A549 (cell line): ENCODE results near the gene MEDAG. TPM values are rescaled to one million over a fixed set of nuclear protein-coding genes. Genes with fewer than 3 reads are reported as not detected.

Experiments used
- ATAC-seq, 2 experiments: fragments of 200-7000 bp in 1 of 2; fragments of >200 bp in 1 of 2; cut with Nextera tagmentation in 1 of 2; cut with Tn5 transposase in 1 of 2; 3 replicates each; pipeline versions ENCODE4 v1.8.0 to v1.9.1; 2018 to 2020; ENCODE audit warnings: mild to moderate bottlenecking in 1 of 2, moderate library complexity in 1 of 2
- CTCF ChIA-PET: fragments of 300-600 bp; sonication (Branson Sonifier 250); formaldehyde crosslinking; extraction: SDS; loops from one replicate; lab custom pipeline; 2021; ENCODE audit warnings: antibody characterized with exemption, inconsistent platforms; lab: Yijun Ruan, JAX
- POLR2A ChIA-PET: fragments of 350-600 bp; formaldehyde crosslinking; extraction: SDS; loops from one replicate; lab custom pipeline; 2021; ENCODE audit warnings: antibody characterized with exemption, inconsistent platforms; lab: Yijun Ruan, JAX
- DNase-seq, 2 experiments: peaks; one replicate each; pipeline versions ENCODE4 v3.0.0 to v3.0.0-alpha.2; 2011 to 2016; ENCODE audit warnings: low read depth in 1 of 2, low spot score in 1 of 2
- FAIRE-seq: peaks from 2 replicates; lab custom pipeline; 2011; peaks lifted over from hg19 to GRCh38; lab: Jason Lieb, UNC
- H3K27ac ChIP-seq, 2 experiments: fragments of >200 bp; sonication (Bioruptor Twin); formaldehyde crosslinking; 3 replicates each; pipeline ENCODE4 v1.5.1; 2016 to 2017
- H3K4me1 ChIP-seq: fragments of >200 bp; sonication (Bioruptor Twin); formaldehyde crosslinking; 3 replicates; pipeline ENCODE4 v1.6.1; 2016
- H3K4me2 ChIP-seq: fragments of >200 bp; sonication (Bioruptor Twin); formaldehyde crosslinking; 3 replicates; pipeline ENCODE4 v1.6.1; 2016
- H3K4me3 ChIP-seq: fragments of >200 bp; sonication (Bioruptor Twin); formaldehyde crosslinking; 3 replicates; pipeline ENCODE4 v1.5.1; 2016
- H3K9me3 ChIP-seq: fragments of >200 bp; sonication (Bioruptor Twin); formaldehyde crosslinking; 3 replicates; pipeline ENCODE4 v1.6.1; 2016
- BHLHE40 ChIP-seq: IDR thresholded peaks from 2 replicates; pipeline ENCODE4 v1.6.1; 2012; ENCODE audit warnings: low read depth, low read length, inconsistent platforms
- CBX8 ChIP-seq: fragments of 200-600 bp; sonication (generic); IDR thresholded peaks from 2 replicates; pipeline ENCODE4 v1.6.1; 2016
- EP300 ChIP-seq, 2 experiments: fragments of >200 bp; sonication (Bioruptor Twin); formaldehyde crosslinking; IDR thresholded peaks; 2 replicates in 1 of 2; 3 replicates in 1 of 2; pipeline ENCODE4 v1.6.1; 2016 to 2017
- FOSB ChIP-seq: fragments of 250-450 bp; sonication (Bioruptor Pico); IDR thresholded peaks from 2 replicates; pipeline ENCODE4 v1.5.0; 2020; ENCODE audit warnings: mild to moderate bottlenecking, moderate library complexity
- FOXS1 ChIP-seq: fragments of 250-450 bp; sonication (Bioruptor Pico); IDR thresholded peaks from 2 replicates; pipeline ENCODE4 v1.5.0; 2020; ENCODE audit warnings: mild to moderate bottlenecking, moderate library complexity
- GATA3 ChIP-seq: IDR thresholded peaks from 2 replicates; pipeline ENCODE4 v1.6.1; 2012; ENCODE audit warnings: borderline replicate concordance
- HES2 ChIP-seq: fragments of >200 bp; sonication (Bioruptor Twin); formaldehyde crosslinking; IDR thresholded peaks from 2 replicates; pipeline ENCODE4 v1.6.1; 2016
- HEYL ChIP-seq: fragments of 250-450 bp; sonication (Bioruptor Pico); IDR thresholded peaks from 2 replicates; pipeline ENCODE4 v1.8.0; 2021; ENCODE audit warnings: mild to moderate bottlenecking, moderate library complexity
- HMGXB4 ChIP-seq: fragments of 250-450 bp; sonication (Bioruptor Pico); IDR thresholded peaks from 2 replicates; pipeline ENCODE4 v1.5.0; 2021; ENCODE audit warnings: mild to moderate bottlenecking, moderate library complexity, borderline replicate concordance
- HOXA7 ChIP-seq: fragments of 250-450 bp; sonication (Bioruptor Pico); IDR thresholded peaks from 2 replicates; pipeline ENCODE4 v1.5.0; 2020; ENCODE audit warnings: mild to moderate bottlenecking, moderate library complexity
- HOXB13 ChIP-seq: fragments of 250-450 bp; sonication (Bioruptor Pico); IDR thresholded peaks from 2 replicates; pipeline ENCODE4 v1.5.0; 2020; ENCODE audit warnings: low read depth, mild to moderate bottlenecking, moderate library complexity
- HOXB5 ChIP-seq: fragments of 250-450 bp; sonication (Bioruptor Pico); IDR thresholded peaks from 2 replicates; pipeline ENCODE4 v1.5.0; 2020; ENCODE audit warnings: mild to moderate bottlenecking, moderate library complexity
- JUN ChIP-seq, 2 experiments: fragments of >200 bp; sonication (Bioruptor Twin); formaldehyde crosslinking; IDR thresholded peaks; 2 replicates in 1 of 2; 3 replicates in 1 of 2; pipeline ENCODE4 v1.6.1; 2016 to 2017
- KDM5A ChIP-seq: fragments of 200-600 bp; sonication (generic); IDR thresholded peaks from 2 replicates; pipeline ENCODE4 v1.6.1; 2016; ENCODE audit warnings: antibody characterized with exemption, mild to moderate bottlenecking
- MAX ChIP-seq: IDR thresholded peaks from 2 replicates; pipeline ENCODE4 v1.6.1; 2012
- MYC ChIP-seq: IDR thresholded peaks from 2 replicates; pipeline ENCODE4 v1.6.1; 2012; ENCODE audit warnings: mild to moderate bottlenecking, inconsistent platforms, low read length, improper control_type of control experiment, borderline replicate concordance
- NFE2L2 ChIP-seq: fragments of 150-350 bp; conservative IDR thresholded peaks from 2 replicates; pipeline ENCODE4 v1.6.1; 2014; ENCODE audit warnings: low read length
- NPAS2 ChIP-seq: fragments of 250-450 bp; sonication (Bioruptor Pico); IDR thresholded peaks from 2 replicates; pipeline ENCODE4 v1.8.0; 2022; ENCODE audit warnings: mild to moderate bottlenecking, moderate library complexity, borderline replicate concordance
- NR3C1 ChIP-seq: fragments of >200 bp; sonication (Bioruptor Twin); formaldehyde crosslinking; IDR thresholded peaks from 3 replicates; pipeline ENCODE4 v1.6.1; 2017
- PHF8 ChIP-seq: fragments of 200-600 bp; sonication (generic); IDR thresholded peaks from 2 replicates; pipeline ENCODE4 v1.6.1; 2016; ENCODE audit warnings: low read depth, mild to moderate bottlenecking, antibody characterized with exemption, moderate library complexity, borderline replicate concordance
- POLR2A ChIP-seq: IDR thresholded peaks from 2 replicates; pipeline ENCODE4 v1.6.1; 2012; ENCODE audit warnings: mild to moderate bottlenecking, low read length
- REST ChIP-seq: fragments of 200-600 bp; sonication (generic); IDR thresholded peaks from 2 replicates; pipeline ENCODE4 v1.6.1; 2016; ENCODE audit warnings: antibody characterized with exemption, mild to moderate bottlenecking, moderate library complexity
- RFX5 ChIP-seq: fragments of 450-650 bp; IDR thresholded peaks from 2 replicates; pipeline ENCODE4 v1.7.1; 2014; ENCODE audit warnings: antibody characterized with exemption, mild to moderate bottlenecking, moderate library complexity
- SMC3 ChIP-seq: fragments of >200 bp; sonication (Bioruptor Twin); formaldehyde crosslinking; IDR thresholded peaks from 3 replicates; pipeline ENCODE4 v1.6.1; 2018; ENCODE audit warnings: inconsistent platforms
- TFCP2L1 ChIP-seq: fragments of 250-450 bp; sonication (Bioruptor Pico); IDR thresholded peaks from 2 replicates; pipeline ENCODE4 v1.5.0; 2021; ENCODE audit warnings: mild to moderate bottlenecking
- TP53 ChIP-seq: fragments of 250-450 bp; sonication (Bioruptor Pico); IDR thresholded peaks from 2 replicates; pipeline ENCODE4 v1.5.0; 2021; ENCODE audit warnings: mild to moderate bottlenecking, moderate library complexity
- USF2 ChIP-seq: fragments of 450-650 bp; IDR thresholded peaks from 2 replicates; pipeline ENCODE4 v1.6.1; 2014; ENCODE audit warnings: antibody characterized with exemption
- ZFP36 ChIP-seq: fragments of 450-650 bp; IDR thresholded peaks from 2 replicates; pipeline ENCODE4 v1.6.1; 2014; ENCODE audit warnings: borderline replicate concordance; ENCODE audit not compliant: partially characterized antibody
- WGBS: methylation state at CpG from one replicate; pipeline ENCODE4 v1.1.6; 2017; ENCODE audit errors: missing lambda C conversion rate; 5-methylcytosine and 5-hydroxymethylcytosine counted together
- polyA plus RNA-seq, 4 experiments: library from polyadenylated mRNA; depleted of rRNA in 3 of 4; stranded (reverse); fragments of >200 nt; fragmentation: RNase III in 1 of 4; extraction: RNeasy Plus Mini Kit Qiagen cat#74134 plus additional on column Dnase treatment in 1 of 4; gene quantifications; 2 replicates in 3 of 4; 3 replicates in 1 of 4; pipeline ENCODE4 v1.2.3, GENCODE V29; 2011 to 2017

MEDAG gene
- polyA plus RNA-seq, 2 of the 4 experiments (the other 2 are of a cell fraction) = 0.21 TPM; not detected in 1

- TF ChIP-seq MAX (no peak), POLR2A (no peak), TFCP2L1 (no peak), REST (no peak), TP53 (CRISPR knock-in tag) (no peak), HOXB13 (no peak), NPAS2 (CRISPR knock-in tag) (no peak), FOXS1 (CRISPR knock-in tag) (no peak), NFE2L2 (no peak), USF2 (no peak), BHLHE40 (no peak), HOXB5 (CRISPR knock-in tag) (no peak), HMGXB4 (no peak), SMC3 (no peak), EP300 (IDR thresholded peaks at IDR 0.05) (no peak), CBX8 (no peak)
- Histone ChIP-seq H3K9me3 (no peaks in the 10 kb centered on the region), H3K4me3 (no peak overlapping the region), H3K4me1 (no peaks in the 10 kb centered on the region), H3K27ac (no peak overlapping the region), H3K4me2 (no peak overlapping the region)
- ChIA-PET POLR2A (no interaction called here), CTCF (no interaction called here)
- FAIRE-seq = no peak
- no peak for ATAC-seq
- no peak for DNase-seq
- WGBS = 57% methylated on average over 4 of the region's 4 CpGs
These were observed 10.3 kb upstream of the MEDAG start for GRCh38 chr13:30895773-30896172.

- DNase-seq (no peak), ATAC-seq (no peak), FAIRE-seq (no peak)
- Histone ChIP-seq H3K4me2 (no peak overlapping the region), H3K4me1 (no peaks in the 10 kb centered on the region), H3K27ac (no peak overlapping the region), H3K4me3 (no peak overlapping the region), H3K9me3 (no peaks in the 10 kb centered on the region)
- POLR2A ChIA-PET = no interaction called here
- CTCF ChIA-PET = no interaction called here
- TF ChIP-seq EP300 (IDR thresholded peaks at IDR 0.05) (no peak), ZFP36 (no peak), MYC (no peak), PHF8 (no peak), JUN (IDR thresholded peaks at IDR 0.05) (no peak), KDM5A (no peak), HOXA7 (no peak), RFX5 (no peak), FOXS1 (CRISPR knock-in tag) (no peak), FOSB (no peak), GATA3 (no peak), HEYL (CRISPR knock-in tag) (no peak), REST (no peak), HES2 (no peak), NPAS2 (CRISPR knock-in tag) (no peak), NR3C1 (no peak)
These were observed 8.0 kb upstream of the MEDAG start for GRCh38 chr13:30898070-30898469.
